B cell (primary cell): ENCODE measurements around the gene PRDM10. TPM values are rescaled to one million over a fixed set of nuclear protein-coding genes. Genes with fewer than 3 reads are reported as not detected.
A peak's percentile ranks its signal among the peaks of the same experiment; 100 is the strongest.

ENCODE experiments used
- ATAC-seq: fragments of 200-7000 bp; cut with Tn5 transposase; one replicate; pipeline ENCODE4 v1.10.0; 2021; ENCODE audit warnings: low read depth, mild to moderate bottlenecking, moderate number of reproducible peaks, moderate library complexity
- CTCF ChIA-PET: fragments of 350-600 bp; sonication (Branson Sonifier 250); formaldehyde crosslinking; loops from one replicate; lab custom pipeline; 2021; ENCODE audit warnings: antibody characterized with exemption, inconsistent platforms; lab: Charles Lee
- POLR2A ChIA-PET: fragments of 350-600 bp; sonication (Branson Sonifier 250); formaldehyde crosslinking; loops from one replicate; lab custom pipeline; 2021; ENCODE audit warnings: antibody characterized with exemption; lab: Charles Lee
- DNase-seq: peaks from one replicate; pipeline ENCODE4 v3.0.0; 2013
- H2AFZ ChIP-seq: 2 replicates; pipeline ENCODE4 v1.6.1; 2012; ENCODE audit warnings: mild to moderate bottlenecking, low read depth, low read length; ENCODE audit not compliant: insufficient read depth, poor library complexity, severe bottlenecking
- H3K27ac ChIP-seq, 2 donors: 1 replicate in 1 of 2; 2 replicates in 1 of 2; pipeline ENCODE4 v1.5.1; 2012 to 2013; ENCODE audit warnings: low read length in 2 of 2, mild to moderate bottlenecking in 2 of 2, moderate library complexity in 1 of 2
- H3K27me3 ChIP-seq, 4 experiments: fragments of 200-600 bp in 1 of 4; sonication (generic) in 1 of 4; replicated peaks in 1 of 4; 1 replicate in 2 of 4; 2 replicates in 2 of 4; pipeline versions ENCODE4 v1.6.1 to v1.7.0; 2013 to 2016; ENCODE audit warnings: low read length in 3 of 4, mild to moderate bottlenecking in 2 of 4, mixed read lengths in 1 of 4, moderate library complexity in 1 of 4; ENCODE audit not compliant: insufficient read depth in 4 of 4, control insufficient read depth in 3 of 4; ENCODE audit errors: control extremely low read depth in 1 of 4
- H3K36me3 ChIP-seq, 2 experiments: replicated peaks in 1 of 2; 1 replicate in 1 of 2; 2 replicates in 1 of 2; pipeline versions ENCODE4 v1.6.1 to v1.7.1; 2013; ENCODE audit warnings: low read length in 1 of 2; ENCODE audit not compliant: insufficient read depth in 2 of 2, control insufficient read depth in 1 of 2; ENCODE audit errors: control extremely low read depth in 1 of 2, extremely low read depth in 1 of 2
- H3K4me1 ChIP-seq, 2 donors: fragments of 200-600 bp in 1 of 2; sonication (generic) in 1 of 2; 1 replicate in 1 of 2; 2 replicates in 1 of 2; pipeline versions ENCODE4 v1.5.1 to v1.6.1; 2013 to 2017; ENCODE audit warnings: low read length in 2 of 2; ENCODE audit not compliant: control insufficient read depth in 2 of 2, insufficient read depth in 2 of 2
- H3K4me2 ChIP-seq: replicated peaks from 2 replicates; pipeline ENCODE3; 2012; ENCODE audit warnings: mild to moderate bottlenecking, low read depth, low read length; ENCODE audit not compliant: poor library complexity, severe bottlenecking
- H3K4me3 ChIP-seq, 5 experiments: fragments of 200-600 bp in 1 of 5; sonication (generic) in 1 of 5; 1 replicate in 3 of 5; 2 replicates in 2 of 5; pipeline versions ENCODE4 v1.5.1 to v1.7.0; 2011 to 2016; ENCODE audit warnings: low read length in 4 of 5, mild to moderate bottlenecking in 4 of 5, low read depth in 2 of 5, control low read depth in 1 of 5, moderate library complexity in 1 of 5; ENCODE audit not compliant: insufficient read depth in 1 of 5; ENCODE audit errors: control extremely low read depth in 1 of 5, extremely low read depth in 1 of 5
- H3K79me2 ChIP-seq: fragments of 200-600 bp; sonication (generic); one replicate; pipeline ENCODE4 v1.6.0; 2016; ENCODE audit warnings: low read length; ENCODE audit not compliant: control insufficient read depth, insufficient read depth
- H3K9ac ChIP-seq: fragments of 200-600 bp; sonication (generic); 2 replicates; pipeline ENCODE4 v1.6.1; 2017; ENCODE audit warnings: mild to moderate bottlenecking, low read length, moderate library complexity
- H3K9me3 ChIP-seq, 3 donors: one replicate each; pipeline versions ENCODE4 v1.6.1 to v1.7.1; 2013; ENCODE audit warnings: low read length in 2 of 3; ENCODE audit not compliant: control insufficient read depth in 2 of 3, insufficient read depth in 1 of 3; ENCODE audit errors: control extremely low read depth in 1 of 3
- H4K20me1 ChIP-seq: 2 replicates; pipeline ENCODE4 v1.6.0; 2012; ENCODE audit warnings: mild to moderate bottlenecking, low read length; ENCODE audit not compliant: insufficient read depth, control insufficient read depth, poor library complexity, severe bottlenecking
- H3K27ac Mint-ChIP-seq: one replicate; pipeline ENCODE4 v1.8.0; 2021; ENCODE audit warnings: mixed read lengths
- H3K27me3 Mint-ChIP-seq: one replicate; pipeline ENCODE4 v1.8.0; 2021; ENCODE audit warnings: mixed read lengths
- H3K4me1 Mint-ChIP-seq: one replicate; pipeline ENCODE4 v1.8.0; 2021; ENCODE audit warnings: mixed read lengths
- H3K4me3 Mint-ChIP-seq: one replicate; pipeline ENCODE4 v1.8.0; 2021; ENCODE audit warnings: mixed read lengths
- H3K9me3 Mint-ChIP-seq: one replicate; pipeline ENCODE4 v1.8.0; 2022; ENCODE audit warnings: mixed read lengths; ENCODE audit not compliant: insufficient read depth
- EZH2 ChIP-seq: IDR thresholded peaks from 2 replicates; pipeline ENCODE4 v1.6.1; 2012; ENCODE audit warnings: borderline replicate concordance, low read depth, mild to moderate bottlenecking, moderate library complexity, low read length; ENCODE audit not compliant: insufficient read depth, poor library complexity, severe bottlenecking
- WGBS: methylation state at CpG from one replicate; pipeline ENCODE4 v1.1.5; 2013; ENCODE audit warnings: missing lambda C conversion rate; ENCODE audit not compliant: insufficient coverage; 5-methylcytosine and 5-hydroxymethylcytosine counted together
- intact Hi-C: fragments of 100-400 bp; cut with micrococcal nuclease; formaldehyde crosslinking; loops from one replicate; pipeline ENCODE4 v1.10.0; 2022
- polyA plus RNA-seq: library from polyadenylated mRNA; depleted of rRNA; stranded (reverse); fragments of >200 nt; gene quantifications from 2 replicates; pipeline ENCODE4 v1.2.3, GENCODE V29; 2012
- total RNA-seq, 2 donors: library from RNA; stranded (reverse); fragments of 120-200 nt in 1 of 2; gene quantifications; 1 replicate in 1 of 2; 2 replicates in 1 of 2; pipeline versions ENCODE4 v1.2.3 to v1.2.4, GENCODE V29; 2013 to 2022
- TF ChIP-seq, protein P1 (sequence below): fragments of 200-600 bp; IDR thresholded peaks from one replicate; pipeline ENCODE4 v1.8.0; 2022; ENCODE audit warnings: antibody characterized with exemption, mild to moderate bottlenecking

The PRDM10 gene
- total and polyA plus RNA-seq, 2 donors (not counting 1 experiment from before 2014, with no cell fraction given) = 4.5 to 17.5 TPM

GRCh38 chr11:130001461-130002351 lies 929 bp downstream of the PRDM10 start:
- Mint-ChIP-seq H3K27ac (peak overlapping the region; percentile 100), H3K9me3 (no peaks in the 10 kb centered on the region), H3K4me1 (peaks cover 33% of the 10 kb centered on the region), H3K27me3 (peaks cover 11% of the 10 kb centered on the region), H3K4me3 (peak overlapping the region; percentile 100)
- Histone ChIP-seq H2AFZ (peak overlapping the region; percentile 93), H3K79me2 (peaks cover 42% of the 10 kb centered on the region), H4K20me1 (peaks cover 11% of the 10 kb centered on the region), H3K27ac (peak overlapping the region; percentile 100), H3K9me3 (no peaks in the 10 kb centered on the region), H3K4me1 (peaks cover 21 to 27% of the 10 kb centered on the region in 2 donors), H3K36me3 (no peaks in the 10 kb centered on the region), H3K4me3 (peak overlapping the region; percentile 74 to 83 (median 81)), H3K27me3 (peaks cover 0 to 2% (median 0%) of the 10 kb centered on the region in 4 experiments), H3K9ac (peak overlapping the region; percentile 80), H3K4me2 (peak overlapping the region; percentile 85)
- ATAC-seq (peak; percentile 11), DNase-seq (no peak)
- no peak for TF ChIP-seq EZH2
- TF ChIP-seq, protein P1, sequence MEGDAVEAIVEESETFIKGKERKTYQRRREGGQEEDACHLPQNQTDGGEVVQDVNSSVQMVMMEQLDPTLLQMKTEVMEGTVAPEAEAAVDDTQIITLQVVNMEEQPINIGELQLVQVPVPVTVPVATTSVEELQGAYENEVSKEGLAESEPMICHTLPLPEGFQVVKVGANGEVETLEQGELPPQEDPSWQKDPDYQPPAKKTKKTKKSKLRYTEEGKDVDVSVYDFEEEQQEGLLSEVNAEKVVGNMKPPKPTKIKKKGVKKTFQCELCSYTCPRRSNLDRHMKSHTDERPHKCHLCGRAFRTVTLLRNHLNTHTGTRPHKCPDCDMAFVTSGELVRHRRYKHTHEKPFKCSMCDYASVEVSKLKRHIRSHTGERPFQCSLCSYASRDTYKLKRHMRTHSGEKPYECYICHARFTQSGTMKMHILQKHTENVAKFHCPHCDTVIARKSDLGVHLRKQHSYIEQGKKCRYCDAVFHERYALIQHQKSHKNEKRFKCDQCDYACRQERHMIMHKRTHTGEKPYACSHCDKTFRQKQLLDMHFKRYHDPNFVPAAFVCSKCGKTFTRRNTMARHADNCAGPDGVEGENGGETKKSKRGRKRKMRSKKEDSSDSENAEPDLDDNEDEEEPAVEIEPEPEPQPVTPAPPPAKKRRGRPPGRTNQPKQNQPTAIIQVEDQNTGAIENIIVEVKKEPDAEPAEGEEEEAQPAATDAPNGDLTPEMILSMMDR = no peak
- POLR2A ChIA-PET = interaction anchor here (0.5 to 3.3 kb wide), 6 partner anchors 8 to 1270 kb away, joined by 3 to 23 read pairs (median 5); partner anchors contain the start of gene APLP2
- intact Hi-C loops = loop anchor here (1.0 to 5.0 kb wide), 3 partner anchors 106 to 165 kb away; partner anchors contain the start of gene NFRKB
- CTCF ChIA-PET = interaction anchor here (1.0 to 6.2 kb wide), 4 partner anchors 9 to 893 kb away, joined by 3 to 63 read pairs (median 4); no protein-coding TSS in a partner anchor
- under 1% methylated on average over 89 of the region's 90 CpGs for WGBS
